G401 (cell line): ENCODE measurements around the gene CFDP1. TPM values are rescaled to one million over a fixed set of nuclear protein-coding genes. Genes with fewer than 3 reads are reported as not detected.

Source experiments
- DNase-seq: peaks from one replicate; pipeline ENCODE4 v3.0.0-alpha.2; 2015; ENCODE audit warnings: low spot score
- in situ Hi-C: cut with HindIII; loops from 2 replicates; pipeline ENCODE4 v1.10.0; 2016; ENCODE audit warnings: low sequenced_read_pairs, mixed read lengths
- total RNA-seq: library from RNA; depleted of rRNA; stranded (reverse); fragments of >200 nt; shearing (Covaris generic); gene quantifications from 2 replicates; pipeline ENCODE4 v1.2.3, GENCODE V29; 2014

Gene CFDP1
- total RNA-seq, 1 experiment from 2014 or later, result 58.3 TPM

- DNase-seq, result no peak
- in situ Hi-C loops, result no loop called here
These were observed 170.5 kb downstream of the CFDP1 start for GRCh38 chr16:75262800-75263127.

- in situ Hi-C loops, result no loop called here
- DNase-seq, result no peak
These were observed 171.1 kb downstream of the CFDP1 start for GRCh38 chr16:75262104-75262799.

- DNase-seq, result no peak
- in situ Hi-C loops, result no loop called here
These were observed 171.7 kb downstream of the CFDP1 start for GRCh38 chr16:75261590-75262078.

GRCh38 chr16:75260851-75261589, 172.3 kb downstream of the CFDP1 start:
- in situ Hi-C loops, result no loop called here
- no peak for DNase-seq

- DNase-seq, result no peak
- in situ Hi-C loops, result no loop called here
These were observed 174.5 kb downstream of the CFDP1 start for GRCh38 chr16:75258807-75259141.

- in situ Hi-C loops, result no loop called here
- no peak for DNase-seq
These were observed 175.2 kb downstream of the CFDP1 start for GRCh38 chr16:75257886-75258806.

GRCh38 chr16:75256696-75257343, 176.5 kb downstream of the CFDP1 start:
- no peak for DNase-seq
- in situ Hi-C loops, result no loop called here

GRCh38 chr16:75256059-75256571, 177.2 kb downstream of the CFDP1 start:
- in situ Hi-C loops, result no loop called here
- no peak for DNase-seq

- in situ Hi-C loops, result no loop called here
- peak; percentile 78 for DNase-seq
These were observed 178.9 kb downstream of the CFDP1 start for GRCh38 chr16:75254359-75254837.

GRCh38 chr16:75252946-75253911, 180.1 kb downstream of the CFDP1 start:
- DNase-seq, result peak; percentile 60
- in situ Hi-C loops, result no loop called here

- DNase-seq, result no peak
- in situ Hi-C loops, result no loop called here
These were observed 181.0 kb downstream of the CFDP1 start for GRCh38 chr16:75252049-75252864.

- in situ Hi-C loops, result no loop called here
- DNase-seq, result peak; percentile 75
These were observed 181.8 kb downstream of the CFDP1 start, which contains the start of gene BCAR1 for GRCh38 chr16:75251280-75252048. TSS of gene BCAR1 (minus strand) at chr16:75251624. CDS start at chr16:75251482, 142 bp downstream.

- in situ Hi-C loops, result no loop called here
These were observed 182.5 kb downstream of the CFDP1 start for GRCh38 chr16:75250809-75251279.

GRCh38 chr16:75250089-75250808, 183.1 kb downstream of the CFDP1 start:
- in situ Hi-C loops, result no loop called here
- DNase-seq, result no peak

More at GRCh38 chr16:75250809-75251279, 182.5 kb downstream of the CFDP1 start:
- no peak for DNase-seq

- in situ Hi-C loops, result no loop called here
- no peak for DNase-seq
These were observed 183.9 kb downstream of the CFDP1 start for GRCh38 chr16:75249441-75249840.
